Measurements from ENCODE around the gene UFD1.

The UFD1 gene, protein sequence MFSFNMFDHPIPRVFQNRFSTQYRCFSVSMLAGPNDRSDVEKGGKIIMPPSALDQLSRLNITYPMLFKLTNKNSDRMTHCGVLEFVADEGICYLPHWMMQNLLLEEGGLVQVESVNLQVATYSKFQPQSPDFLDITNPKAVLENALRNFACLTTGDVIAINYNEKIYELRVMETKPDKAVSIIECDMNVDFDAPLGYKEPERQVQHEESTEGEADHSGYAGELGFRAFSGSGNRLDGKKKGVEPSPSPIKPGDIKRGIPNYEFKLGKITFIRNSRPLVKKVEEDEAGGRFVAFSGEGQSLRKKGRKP

DNA sequence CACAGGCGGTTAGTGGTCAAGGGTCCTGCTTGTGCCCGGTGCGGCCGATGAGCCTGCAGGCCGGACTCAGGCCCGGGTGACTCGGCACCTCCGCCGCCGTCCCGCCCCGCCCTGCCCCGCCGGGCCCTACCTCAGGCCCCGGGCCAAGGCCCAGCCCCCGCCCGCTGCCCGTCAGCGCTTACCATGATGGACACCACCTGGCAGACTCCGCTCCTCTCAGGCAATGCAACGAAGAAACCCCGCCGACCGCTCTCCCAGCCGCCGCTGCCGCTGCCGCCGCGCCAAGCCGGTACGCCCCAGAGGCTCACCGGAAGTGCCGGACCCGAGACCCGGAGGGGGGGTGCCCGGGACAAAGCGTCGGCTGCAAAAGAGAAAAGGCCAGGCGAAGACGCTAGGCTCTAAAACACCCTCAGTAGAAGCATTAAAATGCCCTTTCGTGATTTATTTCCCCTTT is at the start of gene UFD1:
UFD1 (minus strand) TSS at position 293 of the 454 bp plus-strand sequence; CDS start at position 185, 108 bp downstream.
- DNase-seq (ENCODE audit: low read depth), result peak; percentile 83

- peak; percentile 46 for DNase-seq (ENCODE audit: low read depth)
Measured at GRCh38 chr22:19527861-19528417, 48.9 kb upstream of the UFD1 start.

DNA sequence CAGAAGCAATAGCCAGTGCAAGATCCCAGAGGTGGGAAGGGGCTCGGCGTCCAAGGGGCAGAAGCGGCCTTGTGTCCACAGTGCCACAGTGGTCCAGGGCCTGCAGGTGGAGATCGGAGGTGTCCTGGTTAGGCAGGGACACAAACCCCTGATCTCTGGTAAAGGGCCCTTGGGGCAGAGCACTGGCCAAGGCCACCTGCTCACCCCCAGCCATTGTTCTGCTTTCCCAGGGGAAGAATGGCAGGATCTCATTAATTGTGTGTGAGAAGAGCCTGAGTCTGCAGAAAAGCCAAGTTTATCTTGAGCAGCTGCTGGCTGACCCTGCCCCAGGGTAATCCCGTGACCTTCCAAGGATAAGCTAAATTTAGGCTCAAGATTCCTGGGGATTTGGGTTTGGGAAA is 48.3 kb upstream of the UFD1 start:
- DNase-seq (ENCODE audit: low read depth), result no peak

DNA sequence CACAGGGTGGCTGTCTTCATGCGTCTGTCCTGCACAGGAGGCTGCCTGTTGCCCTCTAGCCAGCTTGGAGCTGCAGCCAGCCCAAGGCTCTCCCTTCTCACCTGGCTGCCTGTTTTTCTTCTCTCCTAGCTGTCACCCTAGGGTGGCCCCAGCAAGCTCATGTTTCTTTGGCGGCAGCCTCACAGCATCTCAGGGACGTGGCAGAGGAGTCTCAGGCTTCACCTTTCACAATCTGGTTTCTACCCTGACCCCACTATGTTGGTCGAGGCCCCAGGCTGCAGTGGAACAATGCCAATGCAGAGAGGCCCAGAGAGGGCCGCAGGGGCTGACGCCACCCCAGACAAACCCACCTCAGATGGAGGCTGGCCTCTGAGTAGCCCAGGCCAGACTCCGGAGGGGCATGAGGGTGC is 47.7 kb upstream of the UFD1 start:
- no peak for DNase-seq (ENCODE audit: low read depth)

DNA sequence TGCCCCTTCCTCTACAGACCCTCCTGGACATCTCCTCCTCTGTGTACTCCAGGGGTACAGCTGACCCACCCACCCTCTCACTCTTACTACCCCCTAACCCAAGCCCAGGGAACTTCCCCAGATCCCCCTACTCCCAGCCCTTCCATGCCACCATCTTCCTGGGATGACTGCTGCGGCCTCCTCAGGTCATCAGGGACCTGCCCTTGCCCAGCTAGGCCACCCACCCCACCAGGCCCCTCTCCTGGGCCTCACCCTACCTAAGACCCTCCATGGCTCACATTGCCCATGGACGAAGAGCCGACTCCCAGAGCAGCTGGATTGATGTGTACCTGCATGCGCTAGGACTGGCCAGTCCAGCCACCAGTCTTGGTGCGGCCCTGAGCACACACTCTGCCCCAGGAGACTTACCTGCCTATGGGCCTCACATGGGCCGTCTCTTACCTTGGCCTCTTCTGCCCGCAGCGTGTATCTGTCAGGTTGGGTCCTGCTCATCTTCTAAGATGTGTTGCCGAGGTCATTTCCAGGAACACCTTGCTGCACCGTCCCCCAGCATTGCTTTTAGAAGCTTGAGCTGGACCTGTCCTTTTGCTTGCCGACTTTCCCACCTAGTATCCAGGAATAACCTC is 47.2 kb upstream of the UFD1 start:
- DNase-seq (ENCODE audit: low read depth), result no peak

- no peak for DNase-seq (ENCODE audit: low read depth)
Measured at GRCh38 chr22:19525666-19526065, 46.7 kb upstream of the UFD1 start.

GRCh38 chr22:19525116-19525660 is 46.2 kb upstream of the UFD1 start:
- no peak for DNase-seq (ENCODE audit: low read depth)

DNA sequence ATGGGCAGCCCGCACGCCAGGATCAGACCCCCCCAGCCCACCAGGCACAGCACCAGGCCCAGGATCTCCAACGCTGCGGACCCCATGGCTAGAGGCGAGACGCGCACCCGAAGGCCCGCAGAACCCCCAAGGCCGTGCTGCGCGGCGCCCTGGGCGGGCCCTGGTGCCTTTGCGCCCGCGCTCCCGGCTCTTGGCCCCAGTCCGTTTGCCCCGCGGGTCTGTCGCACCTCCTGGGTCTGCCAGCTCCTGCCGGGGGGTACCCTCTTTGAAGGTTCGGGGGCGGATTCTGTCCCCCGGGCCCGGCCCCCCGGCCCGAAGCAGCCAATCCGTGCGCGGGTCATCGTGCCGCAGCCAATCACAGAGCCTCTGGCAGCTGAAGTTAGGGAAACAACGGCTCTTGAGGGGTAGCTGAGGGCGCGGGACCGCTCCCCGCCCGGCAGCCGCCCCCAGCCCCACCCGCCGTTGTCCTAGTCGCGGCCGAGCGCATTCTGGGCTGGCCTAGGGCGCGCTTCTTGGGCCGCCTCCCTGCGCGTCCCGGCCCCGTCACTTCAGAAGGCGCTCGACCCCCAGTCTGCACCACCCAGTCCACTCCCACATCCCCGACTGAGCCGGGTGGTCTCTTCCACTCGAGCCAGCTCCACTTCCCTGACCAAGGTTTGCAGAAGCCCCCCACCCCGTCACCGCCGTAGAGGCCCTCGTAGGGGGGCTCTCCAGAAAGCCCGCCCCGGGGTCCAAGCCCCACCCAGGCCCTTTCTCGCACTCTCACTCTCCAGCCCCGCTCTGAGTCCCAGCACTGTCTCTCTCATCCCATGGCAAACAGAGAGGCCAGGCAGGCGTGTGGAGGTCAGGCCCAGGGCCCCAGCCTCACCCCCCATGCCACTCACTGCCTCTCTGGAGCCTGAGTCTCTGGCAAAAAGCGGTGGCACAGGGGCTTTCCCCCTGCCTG is 45.5 kb upstream of the UFD1 start, which contains the start of gene CLDN5:
CLDN5 (minus strand) TSS at position 241 of the 946 bp plus-strand sequence; CDS start at position 86, 155 bp downstream.
- DNase-seq (ENCODE audit: low read depth), result peak; percentile 46

DNA sequence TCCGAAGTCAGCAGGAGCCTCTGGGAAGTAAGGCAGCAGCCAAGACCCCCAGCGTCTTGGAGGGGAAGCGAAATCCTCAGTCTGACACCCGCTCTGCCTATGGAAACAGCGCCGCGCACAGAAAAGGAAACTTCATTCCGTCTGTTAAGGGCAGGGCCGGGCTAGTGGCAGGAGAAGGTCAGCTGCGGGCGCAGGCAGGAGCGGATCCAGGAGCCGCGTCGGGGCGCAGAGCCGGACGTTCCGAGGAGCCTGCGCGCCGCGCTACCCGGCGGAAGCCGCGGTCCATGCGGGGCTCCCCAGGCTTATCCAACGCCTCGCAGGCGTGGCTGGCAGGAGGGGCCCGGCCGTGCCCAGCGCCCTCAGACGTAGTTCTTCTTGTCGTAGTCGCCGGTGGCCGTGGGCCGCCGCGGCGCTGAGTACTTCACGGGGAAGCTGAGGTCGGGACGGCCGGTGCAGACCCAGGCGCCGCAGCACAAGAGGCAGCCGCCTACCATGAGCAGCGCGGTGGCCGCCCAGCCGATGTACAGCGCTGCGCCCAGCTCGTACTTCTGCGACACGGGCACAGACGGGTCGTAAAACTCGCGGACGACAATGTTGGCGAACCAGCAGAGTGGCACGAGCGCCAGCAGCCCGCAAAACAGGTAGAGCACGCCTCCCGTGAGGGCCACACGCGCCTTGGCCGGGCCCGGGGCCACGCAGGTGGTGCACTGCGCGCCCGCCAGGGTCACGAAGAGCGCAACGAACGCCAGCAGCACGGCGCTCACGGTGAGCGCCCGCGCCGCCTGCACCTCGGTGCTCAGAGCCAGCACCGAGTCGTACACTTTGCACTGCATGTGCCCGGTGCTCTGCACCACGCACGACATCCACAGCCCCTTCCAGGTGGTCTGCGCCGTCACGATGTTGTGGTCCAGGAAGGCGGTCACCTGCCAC is 44.5 kb upstream of the UFD1 start:
- peak; percentile 68 for DNase-seq (ENCODE audit: low read depth)

DNA sequence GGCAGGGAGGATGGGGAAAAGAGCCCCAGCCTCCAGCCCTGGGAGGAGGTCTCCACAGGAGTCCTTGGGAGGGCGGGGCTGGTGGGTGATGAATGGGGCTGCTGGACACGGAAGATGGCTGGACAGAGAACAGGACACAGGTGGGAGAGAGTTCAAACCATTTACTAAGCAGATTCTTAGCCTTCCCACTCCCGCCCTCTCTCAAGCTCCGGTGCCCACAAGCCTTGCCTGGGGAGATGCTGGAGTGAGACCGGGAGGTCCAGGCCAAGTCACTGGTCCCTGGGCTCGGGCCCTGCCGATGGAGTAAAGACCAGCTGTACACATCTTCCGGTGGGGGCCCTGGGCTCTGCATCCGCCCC is 43.9 kb upstream of the UFD1 start:
- DNase-seq (ENCODE audit: low read depth), result no peak

DNA sequence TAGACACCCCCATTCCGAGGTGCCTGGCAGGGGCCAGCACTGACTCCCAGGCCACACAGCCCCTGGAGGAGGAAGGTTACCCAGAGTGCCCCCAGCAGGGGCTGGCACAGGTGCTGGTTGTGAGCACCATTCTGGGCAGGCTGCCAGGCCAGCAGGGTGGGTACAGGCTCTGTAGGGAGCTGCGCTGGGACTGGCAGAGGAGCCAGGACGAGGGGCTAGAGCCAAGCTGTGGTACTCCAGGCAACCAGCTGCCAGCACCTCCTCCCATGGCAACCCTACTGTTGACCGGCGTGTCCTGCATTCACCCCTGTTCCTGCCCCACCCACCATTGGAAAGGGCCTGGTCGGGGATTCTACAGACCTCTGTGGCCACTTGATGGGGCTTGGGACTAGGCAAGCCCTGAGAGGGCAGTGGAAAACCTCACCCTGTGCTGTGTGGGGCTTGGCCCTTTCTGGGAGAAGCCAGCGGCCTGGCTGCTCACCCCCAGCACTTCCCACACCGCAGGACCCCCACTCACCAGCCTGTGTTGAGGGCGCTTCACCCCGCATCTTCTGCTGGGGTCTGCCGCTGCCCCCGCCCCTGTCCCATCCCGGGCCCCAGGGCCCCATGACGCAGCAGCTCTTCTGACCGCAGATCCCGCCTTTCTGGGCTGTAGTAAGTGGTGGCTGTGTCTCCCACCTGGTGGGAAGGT is 43.3 kb upstream of the UFD1 start:
- DNase-seq (ENCODE audit: low read depth), result no peak

DNA sequence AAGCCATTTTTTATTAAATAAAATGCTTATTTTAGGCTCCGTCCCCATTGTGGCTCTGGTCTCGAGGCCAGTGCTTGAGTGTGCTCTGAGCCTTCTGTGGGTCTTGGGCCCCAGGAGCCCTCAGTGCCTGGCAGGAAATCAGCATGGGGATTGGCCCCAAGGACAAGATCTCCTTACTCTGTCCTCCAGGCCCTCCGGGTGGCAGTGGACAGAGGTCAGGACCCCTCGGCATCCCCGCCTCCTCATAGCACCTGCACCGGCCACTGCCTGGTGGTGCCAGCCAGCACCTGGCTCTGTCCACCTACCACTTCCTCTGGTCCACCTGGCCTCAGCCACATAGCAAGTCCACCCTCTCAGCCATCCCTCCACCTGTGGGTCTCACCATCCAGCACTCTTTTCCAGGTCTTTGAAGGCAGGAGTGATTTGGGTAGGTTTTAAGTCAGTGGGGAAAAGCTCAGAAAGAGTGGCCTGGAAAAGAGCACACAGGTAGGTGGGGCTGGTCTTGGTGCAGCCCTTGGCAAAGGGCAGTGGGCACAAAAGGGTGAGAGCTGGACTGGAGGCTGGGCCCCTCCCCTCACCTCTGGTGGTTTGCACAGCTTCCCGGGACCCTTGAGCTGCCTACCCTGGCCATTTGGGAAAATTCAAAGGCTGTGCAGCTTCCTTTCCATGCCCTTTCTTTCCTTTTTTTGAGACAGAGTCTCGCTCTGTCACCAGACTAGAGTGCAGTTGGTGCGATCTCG is 41.7 kb upstream of the UFD1 start:
- no peak for DNase-seq (ENCODE audit: low read depth)

DNA sequence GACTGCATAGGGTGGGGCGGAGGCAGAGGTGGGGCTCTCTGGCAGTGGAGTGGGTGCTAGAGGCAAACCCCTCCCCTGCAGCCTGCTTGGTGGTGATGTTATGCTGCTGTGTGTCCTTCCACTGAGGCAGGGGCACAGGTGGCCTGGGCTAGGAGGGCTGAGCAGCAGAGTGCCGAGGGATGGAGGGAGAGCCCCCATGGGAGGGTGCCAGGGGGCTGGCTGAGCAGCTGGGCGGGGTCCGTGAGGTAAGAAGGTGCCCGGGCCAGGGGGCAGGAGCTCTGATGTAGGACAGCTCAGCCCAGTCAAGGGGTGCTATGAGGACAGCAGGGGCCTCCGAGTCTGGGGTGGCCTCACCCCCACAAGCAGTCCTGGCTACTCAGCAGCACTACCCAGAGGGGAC is 41.0 kb upstream of the UFD1 start:
- no peak for DNase-seq (ENCODE audit: low read depth)

GRCh38 chr22:19519041-19519926 is 40.3 kb upstream of the UFD1 start:
- DNase-seq (ENCODE audit: low read depth), result no peak

DNA sequence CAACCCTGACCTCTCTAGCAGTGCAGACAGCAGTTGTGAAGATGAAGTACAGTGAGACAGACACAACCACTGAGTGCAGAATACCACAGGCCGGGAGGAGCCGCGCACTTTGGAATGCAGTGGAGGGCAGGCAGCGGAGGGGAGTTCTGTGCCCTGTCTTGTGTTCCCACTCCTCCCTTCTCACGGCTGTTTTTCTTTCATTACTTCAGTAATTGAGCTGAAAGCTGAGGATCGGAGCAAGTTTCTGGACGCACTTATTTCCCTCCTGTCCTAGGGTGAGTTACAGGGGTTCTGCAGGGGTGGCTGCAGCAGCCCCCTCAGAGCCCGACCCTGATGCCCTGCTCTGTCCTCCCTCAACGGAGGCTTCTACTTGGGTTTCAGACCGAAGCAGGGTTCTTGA is 39.6 kb upstream of the UFD1 start:
- no peak for DNase-seq (ENCODE audit: low read depth)

- DNase-seq (ENCODE audit: low read depth), result no peak
Measured at GRCh38 chr22:19517919-19518611, 39.1 kb upstream of the UFD1 start.

- no peak for DNase-seq (ENCODE audit: low read depth)
Measured at GRCh38 chr22:19517171-19517500, 38.1 kb upstream of the UFD1 start.
